ENCODE data around the gene NR2E3.

GRCh38 chr15:71800190-71800589, 10.2 kb upstream of the NR2E3 start:
- TF ChIP-seq CTCF (IDR thresholded peaks at IDR 0.05; ENCODE audit: low read depth, low read length, missing input control) = no peak
- no peak for TF ChIP-seq REST (IDR thresholded peaks at IDR 0.05)
- no peak for TF ChIP-seq MAX (IDR thresholded peaks at IDR 0.05)
- no peak for TF ChIP-seq RAD21 (IDR thresholded peaks at IDR 0.05)
- TF ChIP-seq TAF1 (conservative IDR thresholded peaks at IDR 0.05) = no peak
- TF ChIP-seq GABPA (IDR thresholded peaks at IDR 0.05 in 1 of 2, conservative IDR thresholded peaks at IDR 0.05 in 1 of 2) = no peak
- no peak for TF ChIP-seq EGR1 (IDR thresholded peaks at IDR 0.05; ENCODE audit: low read depth in 2 of 2)
- no peak for TF ChIP-seq SP1 (IDR thresholded peaks at IDR 0.05)
- TF ChIP-seq HNF4A (conservative IDR thresholded peaks at IDR 0.05) = no peak
- TF ChIP-seq ZBTB33 (IDR thresholded peaks at IDR 0.05) = no peak
- no peak for TF ChIP-seq YY1 (IDR thresholded peaks at IDR 0.05)
- no peak for TF ChIP-seq JUND (IDR thresholded peaks at IDR 0.05)
- no peak for TF ChIP-seq RXRA (IDR thresholded peaks at IDR 0.05)
